ENCODE data around the gene LARP4B.

The LARP4B gene

DNA sequence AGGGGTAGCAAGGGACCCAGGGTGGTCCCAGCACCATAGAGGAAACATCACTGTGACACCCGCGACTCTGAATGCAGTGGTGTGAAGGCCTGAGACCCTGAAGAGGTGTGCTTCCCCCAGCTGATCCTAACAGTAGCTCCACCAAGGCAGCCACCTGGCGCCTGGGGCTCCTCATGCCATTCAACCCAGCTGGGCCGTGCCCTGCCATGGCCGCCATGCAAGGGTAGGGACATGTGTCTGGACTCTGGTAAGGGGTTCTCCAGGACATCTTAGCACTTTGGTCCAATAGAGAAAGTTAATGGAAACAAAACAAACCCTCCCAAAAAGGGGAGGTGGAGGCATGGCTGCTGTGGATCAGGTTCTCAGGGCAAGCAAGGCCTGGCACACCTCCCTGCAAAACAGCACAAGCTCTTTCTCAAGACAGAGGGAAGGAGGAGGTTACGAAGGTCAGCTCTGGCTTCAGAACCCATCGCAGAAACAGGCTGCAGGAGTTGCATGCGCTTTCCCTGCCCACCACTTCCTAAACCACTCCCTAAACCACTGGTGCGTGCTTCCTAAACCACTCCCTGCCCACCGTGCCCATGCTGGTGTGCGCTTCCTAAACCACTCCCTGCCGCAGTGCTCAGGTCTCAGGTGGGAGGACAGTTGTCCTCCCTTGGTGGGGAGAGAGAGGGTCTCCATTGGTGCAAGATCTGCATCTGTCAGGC, 108.7 kb downstream of the LARP4B start:
- no peak for DNase-seq

- no peak for DNase-seq
Observed at GRCh38 chr10:822197-822596, 109.3 kb downstream of the LARP4B start.

GRCh38 chr10:821322-821721, 110.2 kb downstream of the LARP4B start:
- no peak for DNase-seq

GRCh38 chr10:819816-820215, 111.7 kb downstream of the LARP4B start:
- no peak for DNase-seq

DNA sequence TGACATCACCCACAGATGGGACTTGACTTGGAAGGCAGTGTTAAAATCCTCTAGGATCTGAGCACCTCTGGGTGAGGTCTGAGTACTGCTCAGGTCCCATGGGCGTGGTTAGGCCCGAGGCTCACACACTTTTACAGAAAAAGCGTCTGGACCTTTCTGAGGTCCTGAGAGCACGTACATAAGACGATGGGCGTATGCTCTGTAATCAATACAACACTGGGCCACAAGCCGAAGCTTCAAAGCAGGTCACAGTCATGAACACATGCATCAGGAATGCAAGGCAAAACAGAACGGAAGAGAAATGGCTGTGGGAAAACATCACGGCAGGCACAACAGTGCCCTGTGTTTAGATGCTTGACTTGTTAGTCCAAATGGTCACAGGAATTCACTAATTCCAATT, 112.2 kb downstream of the LARP4B start:
- DNase-seq = no peak

DNA sequence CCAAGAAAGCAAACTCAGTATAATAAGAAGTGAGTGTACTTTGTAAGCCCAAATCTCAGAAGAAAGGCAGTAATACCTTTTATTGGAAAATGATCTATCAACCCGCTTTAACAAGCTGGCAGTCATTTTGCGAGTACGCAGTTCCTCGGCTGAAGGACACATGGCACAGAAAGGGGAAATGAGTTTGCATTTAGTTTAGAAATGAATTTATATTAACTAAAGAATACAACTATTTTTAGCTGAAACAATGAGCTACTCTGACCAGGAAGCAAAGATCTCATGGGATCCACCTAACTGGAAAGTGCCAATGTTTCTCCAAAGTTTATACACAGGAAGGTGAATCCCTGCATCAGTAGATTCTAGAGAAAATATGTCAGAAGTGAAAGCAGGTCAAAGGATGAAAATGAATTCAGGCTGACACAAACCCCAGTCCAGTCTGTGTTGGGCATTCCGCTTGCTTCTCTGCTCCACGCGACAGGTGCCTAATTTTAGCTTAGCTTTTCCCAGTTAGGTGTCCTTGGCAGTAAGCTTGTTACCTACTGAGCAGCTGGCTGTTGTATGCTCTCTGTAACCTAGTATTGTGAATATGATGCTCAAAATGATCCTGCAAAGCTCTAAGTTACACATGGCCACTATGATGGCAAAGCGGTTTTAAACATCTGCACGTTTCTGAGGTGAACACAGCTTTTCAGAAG, 112.8 kb downstream of the LARP4B start:
- no peak for DNase-seq

GRCh38 chr10:818010-818409, 113.5 kb downstream of the LARP4B start:
- no peak for DNase-seq

DNA sequence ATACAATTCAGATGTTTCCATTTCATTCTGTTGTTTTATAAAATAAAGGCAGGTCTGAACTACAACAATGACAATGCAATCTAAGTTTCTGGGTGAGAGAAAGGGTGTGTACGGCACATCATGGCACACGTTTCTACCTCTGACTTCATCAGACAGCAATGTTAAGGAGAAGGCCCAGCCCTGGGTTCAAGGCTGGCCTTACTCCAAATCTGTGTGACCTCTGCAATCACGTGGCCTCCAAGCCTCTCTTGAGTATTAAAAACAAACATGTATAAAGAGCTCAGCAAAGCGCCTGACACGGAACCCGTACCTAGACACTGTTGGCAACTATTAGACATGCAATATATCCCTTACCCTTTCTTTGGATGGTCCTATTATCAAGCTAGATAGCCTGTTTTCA, 114.1 kb downstream of the LARP4B start:
- no peak for DNase-seq

DNA sequence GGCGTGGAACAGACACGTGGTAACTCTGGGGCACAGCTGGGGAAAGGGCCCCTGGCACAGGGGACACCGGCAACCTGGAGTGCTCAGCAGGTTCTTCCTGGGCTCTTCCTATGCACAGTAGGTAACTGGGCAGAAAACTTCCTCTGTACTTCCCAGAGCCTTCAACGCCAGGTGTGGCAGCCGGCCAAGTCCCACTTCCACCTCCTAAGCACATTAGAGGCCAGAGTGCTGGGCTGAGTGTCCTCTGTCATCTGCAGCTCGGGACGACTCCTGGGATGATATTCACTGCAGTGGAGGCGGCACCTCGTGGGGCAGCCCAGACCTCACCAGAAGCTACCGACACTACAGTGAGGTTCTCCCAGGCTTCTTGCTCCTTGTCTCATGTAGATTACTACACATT, 114.5 kb downstream of the LARP4B start:
- DNase-seq = no peak

DNA sequence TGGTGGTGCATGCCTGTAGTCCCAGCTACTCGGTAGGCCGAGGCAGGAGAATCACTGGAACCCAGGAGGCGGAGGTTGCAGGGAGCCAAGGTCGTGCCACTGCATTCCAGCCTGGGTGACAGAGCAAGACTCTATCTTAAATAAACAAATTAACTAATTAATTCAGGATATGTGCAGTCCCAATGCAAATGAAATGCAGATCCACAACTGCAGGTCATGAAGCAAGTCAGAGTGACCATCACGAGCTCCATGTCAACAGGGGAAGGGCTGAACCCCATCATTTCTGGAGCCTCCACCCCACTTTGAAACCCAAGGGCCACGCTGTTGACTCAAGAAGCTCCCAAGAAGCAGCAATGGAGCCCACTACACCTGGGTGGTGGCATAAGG, 115.4 kb downstream of the LARP4B start:
- no peak for DNase-seq

DNA sequence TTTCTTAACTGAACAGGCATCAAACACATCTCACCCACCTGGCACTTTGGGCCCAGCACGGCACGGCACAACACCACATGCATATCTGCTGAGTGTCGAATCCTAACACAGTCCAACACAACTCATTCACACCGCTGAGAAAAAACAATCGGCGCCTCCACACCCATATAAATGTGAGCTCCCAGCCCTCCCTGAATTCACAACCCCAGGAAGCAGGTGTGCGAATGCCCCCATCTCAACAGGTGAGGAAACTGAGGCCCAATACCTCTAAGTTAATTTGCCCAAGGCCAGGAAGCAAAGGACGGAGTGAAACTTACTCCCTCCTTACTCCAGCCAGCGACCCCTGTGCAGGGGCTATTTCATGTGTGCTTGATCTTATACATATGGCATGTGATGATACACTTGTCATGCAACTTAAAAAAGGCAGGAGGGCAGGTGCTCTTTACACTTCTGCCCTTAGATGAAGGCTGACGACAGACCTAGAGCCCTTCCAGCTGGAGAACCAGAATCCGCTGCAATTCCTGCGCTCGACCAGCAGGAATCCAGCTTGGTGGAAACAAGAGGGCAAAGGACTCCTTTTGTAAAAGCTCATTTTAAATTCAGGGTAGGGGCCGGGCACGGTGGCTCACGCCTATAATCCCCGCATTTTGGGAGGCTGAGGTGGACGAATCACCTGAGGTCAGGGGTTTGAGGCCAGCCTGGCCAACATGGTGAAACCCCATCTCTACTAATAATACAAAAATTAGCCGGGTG, 116.0 kb downstream of the LARP4B start:
- DNase-seq = no peak

- no peak for DNase-seq
Observed at GRCh38 chr10:814536-815302, 116.8 kb downstream of the LARP4B start.

- no peak for DNase-seq
Observed at GRCh38 chr10:813286-813685, 118.2 kb downstream of the LARP4B start.

GRCh38 chr10:812787-813186, 118.7 kb downstream of the LARP4B start:
- DNase-seq = no peak

DNA sequence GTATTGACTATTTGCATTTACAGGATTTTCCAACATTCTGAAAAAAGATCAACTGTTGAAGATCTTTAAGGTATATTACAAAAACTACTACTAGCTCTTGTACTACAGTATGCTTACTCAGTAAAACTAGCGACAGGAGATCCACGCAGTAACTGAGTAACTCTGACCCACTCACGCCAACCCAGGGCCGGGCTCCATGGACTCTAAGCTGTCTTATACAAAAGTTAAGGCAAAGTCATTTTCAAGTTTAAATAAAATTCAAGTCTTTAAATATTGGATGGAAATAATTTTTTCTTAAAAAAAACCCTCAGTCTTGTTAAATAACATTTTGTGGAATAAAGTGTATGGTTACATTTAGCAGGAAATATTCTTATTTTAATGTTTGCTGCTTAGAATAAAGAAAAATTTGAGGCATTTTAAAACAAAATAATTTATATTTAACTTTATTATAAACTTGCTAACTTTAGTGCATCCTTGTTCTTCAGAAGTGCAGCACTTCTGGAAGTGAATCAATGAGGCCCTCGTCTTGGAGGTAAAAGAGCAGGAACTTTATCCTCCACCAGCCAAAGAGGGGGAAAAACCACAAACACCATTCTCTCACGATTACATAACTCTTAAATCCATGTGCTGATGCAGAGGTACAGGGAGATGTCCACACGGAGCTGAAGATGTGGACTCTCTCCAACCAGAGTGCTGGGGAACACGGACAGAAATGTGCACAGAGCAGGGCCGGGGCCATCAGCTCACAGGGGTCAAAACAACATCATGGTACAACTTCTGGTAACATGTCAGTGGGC, 119.9 kb downstream of the LARP4B start:
- no peak for DNase-seq

DNA sequence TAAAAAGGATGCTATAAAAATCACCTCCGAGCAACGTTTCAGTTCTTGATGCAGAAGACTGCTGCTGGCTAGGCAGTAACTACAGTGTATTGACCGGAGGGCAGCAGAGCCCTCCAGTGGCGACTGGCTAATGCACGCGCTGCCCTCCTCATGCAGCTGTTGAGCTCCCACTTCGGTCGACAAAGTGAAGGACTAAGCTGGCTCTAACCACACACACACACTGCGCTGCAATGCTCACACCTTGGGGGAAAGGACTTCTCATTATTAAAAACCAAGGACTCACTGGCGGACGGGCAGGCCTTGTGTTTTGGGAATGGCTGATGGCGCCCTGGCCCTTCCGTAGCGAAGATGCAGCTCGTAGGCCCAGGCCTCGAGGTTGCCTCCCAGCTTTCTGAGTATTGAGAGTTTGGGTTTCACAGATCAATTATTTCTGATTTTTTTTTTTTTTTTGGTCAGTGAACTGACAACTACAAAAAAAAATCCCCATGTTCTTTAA, 121.1 kb downstream of the LARP4B start:
- DNase-seq = no peak

DNA sequence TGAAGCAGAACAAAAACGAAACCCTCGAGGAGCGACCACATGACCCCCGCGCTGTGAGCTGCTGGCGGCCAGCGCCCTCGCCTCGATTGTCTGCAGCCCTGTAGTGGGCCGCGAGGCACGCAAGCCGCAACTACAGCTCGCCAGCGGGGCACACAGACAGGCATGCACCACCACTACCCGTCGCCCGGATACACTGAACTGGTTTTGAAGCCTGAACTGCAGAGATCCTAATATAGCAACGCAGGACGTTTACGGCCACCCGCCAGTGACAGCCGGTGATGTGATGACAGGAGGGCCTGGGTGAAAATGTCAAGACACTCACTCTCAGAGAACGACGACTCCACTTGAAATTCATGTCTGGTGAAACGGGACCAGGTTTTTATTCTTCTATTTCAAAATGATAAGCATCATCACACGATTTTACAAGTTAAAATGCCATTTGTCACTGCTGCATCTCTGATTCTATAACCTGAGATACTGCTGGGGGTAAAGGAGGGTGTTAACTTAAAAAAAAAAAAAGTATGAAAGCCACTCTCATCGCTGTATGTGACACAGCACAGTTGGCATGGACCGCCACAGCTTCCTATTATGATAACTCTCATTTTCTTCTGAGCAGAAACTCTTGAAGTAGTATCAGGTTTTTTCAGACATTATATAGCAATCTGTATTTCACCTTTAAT, 121.7 kb downstream of the LARP4B start:
- no peak for DNase-seq

DNA sequence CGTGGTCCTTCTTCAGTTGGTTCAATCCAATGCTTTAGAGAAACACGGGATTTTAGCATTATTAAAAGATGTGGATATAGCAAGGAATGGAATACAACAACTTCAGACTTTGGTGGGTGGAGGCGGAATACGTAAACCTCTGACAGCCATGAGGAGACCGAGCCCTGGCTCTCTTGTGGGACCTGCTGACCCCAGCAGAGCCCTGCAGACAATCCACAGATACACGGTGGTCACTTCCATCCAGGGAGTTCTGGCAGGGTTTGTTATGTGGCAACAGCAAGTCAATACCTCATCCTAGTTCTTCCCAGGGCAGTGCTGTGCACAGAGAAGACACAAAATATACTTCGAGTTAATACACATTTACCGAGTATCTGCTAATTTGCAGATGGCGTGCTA, 123.5 kb downstream of the LARP4B start:
- no peak for DNase-seq

GRCh38 chr10:807163-807957, 124.1 kb downstream of the LARP4B start:
- no peak for DNase-seq

DNA sequence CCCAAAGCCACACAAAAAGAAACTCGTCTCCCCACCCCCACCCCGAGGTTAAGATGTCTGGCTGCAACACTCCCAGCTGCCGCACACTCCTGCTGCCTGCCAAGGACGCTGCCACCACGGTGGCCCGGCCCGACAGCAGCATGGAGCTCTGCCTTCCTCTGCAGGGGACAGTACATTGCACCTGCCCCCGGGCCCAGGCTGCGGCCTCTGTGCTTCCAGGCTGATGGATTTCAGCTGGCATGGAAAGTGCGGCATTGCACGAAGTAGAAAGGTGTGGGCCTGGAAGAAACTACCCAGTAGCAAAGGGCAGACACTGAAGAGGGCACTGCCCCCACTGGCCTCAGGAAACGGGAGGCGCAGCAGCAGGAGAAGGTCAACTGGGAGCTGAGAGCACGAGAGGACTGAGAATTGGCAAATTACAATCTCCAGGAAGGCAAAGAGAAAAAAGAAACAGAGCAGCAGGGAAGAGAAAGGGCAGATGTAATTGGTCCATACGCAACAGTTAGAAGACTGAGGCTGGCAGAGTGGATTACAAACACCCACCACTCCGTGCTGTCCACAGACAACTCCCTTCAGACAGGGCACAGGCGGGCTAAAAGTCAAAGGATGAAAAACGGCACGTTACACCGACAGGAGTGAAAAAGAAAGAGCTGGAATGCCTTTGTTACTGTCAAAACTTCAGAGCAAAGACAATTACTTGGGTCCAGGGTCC, 124.9 kb downstream of the LARP4B start:
- DNase-seq = no peak
